K562 (cell line): ENCODE data around the gene APC. TPM values are rescaled to one million over a fixed set of nuclear protein-coding genes. Genes with fewer than 3 reads are reported as not detected.
A peak's percentile ranks its signal among the peaks of the same experiment; 100 is the strongest.

Source experiments
- ATAC-seq: fragments of 200-7000 bp; cut with Tn5 transposase; 3 replicates; pipeline ENCODE4 v1.9.1; 2020; ENCODE audit warnings: moderate library complexity
- BruUV-seq: library from RNA; stranded (reverse); fragments of 400-500 nt; replicated peaks from 2 replicates; lab custom pipeline; 2021; lab: Mats Ljungman, UMichigan
- CTCF ChIA-PET: fragments of 300-600 bp; formaldehyde crosslinking; extraction: SDS; loops from one replicate; lab custom pipeline; 2021; ENCODE audit warnings: low intra/inter-chr PET ratio; lab: Yijun Ruan, JAX
- POLR2A ChIA-PET: fragments of 300-600, 350-650 bp; sonication (Branson Sonifier 250); formaldehyde crosslinking; extraction: SDS; loops from one replicate; lab custom pipeline; 2021; ENCODE audit warnings: antibody characterized with exemption, inconsistent platforms; lab: Yijun Ruan, JAX
- DNase-seq, 4 experiments: peaks; one replicate each; pipeline versions ENCODE4 v3.0.0 to v3.0.0-alpha.2; 2011 to 2018; ENCODE audit warnings: low spot score in 3 of 4, mixed read lengths in 3 of 4; ENCODE audit errors: extremely low read depth in 1 of 4
- FAIRE-seq: peaks from 2 replicates; lab custom pipeline; 2011; peaks lifted over from hg19 to GRCh38; lab: Jason Lieb, UNC
- H2AFZ ChIP-seq: 2 replicates; pipeline ENCODE4 v1.6.0; 2011; ENCODE audit warnings: low read depth, low read length, control low read depth, inconsistent platforms
- H3K27ac ChIP-seq: fragments of 200-600 bp; 3 replicates; pipeline ENCODE4 v1.8.0; 2011; ENCODE audit warnings: low read depth, mild to moderate bottlenecking, control low read depth, inconsistent platforms, low read length, moderate library complexity, mixed read lengths; ENCODE audit errors: extremely low read depth
- H3K27me3 ChIP-seq, 2 experiments: fragments of 300-600 bp in 1 of 2; 2 replicates in 1 of 2; 3 replicates in 1 of 2; pipeline versions ENCODE4 v1.6.0 to v1.8.0; 2011; ENCODE audit warnings: inconsistent platforms in 2 of 2, low read length in 2 of 2, mild to moderate bottlenecking in 1 of 2, mixed read lengths in 1 of 2, moderate library complexity in 1 of 2; ENCODE audit not compliant: control insufficient read depth in 2 of 2, insufficient read depth in 2 of 2
- H3K36me3 ChIP-seq: fragments of 300-600 bp; 3 replicates; pipeline ENCODE4 v1.8.0; 2011; ENCODE audit warnings: mild to moderate bottlenecking, low read length, inconsistent platforms; ENCODE audit not compliant: control insufficient read depth, insufficient read depth
- H3K4me1 ChIP-seq, 2 experiments: fragments of 200-600 bp in 1 of 2; replicated peaks in 1 of 2; 2 replicates in 1 of 2; 3 replicates in 1 of 2; pipeline versions ENCODE4 v1.5.1 to v1.8.0; 2011; ENCODE audit warnings: inconsistent platforms in 2 of 2, low read length in 2 of 2, mild to moderate bottlenecking in 1 of 2, mixed read lengths in 1 of 2, moderate library complexity in 1 of 2; ENCODE audit not compliant: control insufficient read depth in 2 of 2, insufficient read depth in 2 of 2
- H3K4me2 ChIP-seq: 2 replicates; pipeline ENCODE4 v1.6.1; 2011; ENCODE audit warnings: low read length, control low read depth, inconsistent platforms, mixed read lengths; ENCODE audit not compliant: insufficient read depth
- H3K4me3 ChIP-seq: fragments of 200-600 bp; sonication (generic), shearing (Covaris generic); 2 replicates; pipeline ENCODE4 v1.5.1; 2016; ENCODE audit warnings: control low read depth, inconsistent platforms
- H3K79me2 ChIP-seq: fragments of 200-600 bp; 3 replicates; pipeline ENCODE4 v1.8.0; 2011; ENCODE audit warnings: low read length, inconsistent platforms; ENCODE audit not compliant: control insufficient read depth, insufficient read depth
- H3K9ac ChIP-seq, 2 experiments: 2 replicates each; pipeline versions ENCODE4 v1.6.0 to v1.6.1; 2011; ENCODE audit warnings: low read depth in 2 of 2, low read length in 2 of 2, control low read depth in 1 of 2, inconsistent platforms in 1 of 2, mild to moderate bottlenecking in 1 of 2, mixed read lengths in 1 of 2; ENCODE audit not compliant: insufficient read depth in 1 of 2
- H3K9me1 ChIP-seq: one replicate; pipeline ENCODE4 v1.6.0; 2011; ENCODE audit warnings: inconsistent platforms, mild to moderate bottlenecking, low read length, moderate library complexity; ENCODE audit not compliant: control insufficient read depth, insufficient read depth
- H3K9me3 ChIP-seq: replicated peaks from 2 replicates; pipeline ENCODE4 v1.5.1; 2011; ENCODE audit warnings: low read depth, low read length, inconsistent platforms; ENCODE audit not compliant: control insufficient read depth, insufficient read depth
- H4K20me1 ChIP-seq: replicated peaks from 2 replicates; pipeline ENCODE4 v1.6.1; 2011; ENCODE audit warnings: low read length, inconsistent platforms, mixed read lengths; ENCODE audit not compliant: control insufficient read depth, insufficient read depth
- CEBPB ChIP-seq: fragments of 450-650 bp; IDR thresholded peaks from 2 replicates; pipeline ENCODE4 v1.6.1; 2016; ENCODE audit warnings: missing genetic modification characterization, missing compliant biosample characterization
- CEBPG ChIP-seq, 3 experiments: fragments of 200-800 bp in 1 of 3; sonication (Bioruptor generic) in 1 of 3; sonication (generic) in 1 of 3; formaldehyde crosslinking in 1 of 3; IDR thresholded peaks in 2 of 3; conservative IDR thresholded peaks in 1 of 3; 2 replicates each; pipeline versions ENCODE4 v1.6.1 to v1.8.0; 2016 to 2022; ENCODE audit warnings: missing compliant biosample characterization in 2 of 3, missing genetic modification characterization in 2 of 3, mild to moderate bottlenecking in 1 of 3, missing genetic modification reagents in 1 of 3
- CHD2 ChIP-seq: IDR thresholded peaks from 2 replicates; pipeline ENCODE4 v1.6.1; 2011; ENCODE audit warnings: low read depth, low read length
- TAF15 ChIP-seq: fragments of 200-400 bp; formaldehyde crosslinking; IDR thresholded peaks from 2 replicates; pipeline ENCODE4 v1.6.1; 2017; ENCODE audit warnings: mild to moderate bottlenecking, low read depth, low read length, moderate library complexity
- ZNF41 ChIP-seq: fragments of 250-450 bp; sonication (Bioruptor Pico); conservative IDR thresholded peaks from 2 replicates; pipeline ENCODE4 v1.4.0; 2020; ENCODE audit warnings: mild to moderate bottlenecking
- WGBS: fragments of 100-300 bp; shearing (Covaris generic); methylation state at CpG from one replicate; pipeline ENCODE4 v1.1.6; 2016; ENCODE audit warnings: low coverage, mixed read lengths; ENCODE audit not compliant: insufficient coverage; ENCODE audit errors: missing lambda C conversion rate; 5-methylcytosine and 5-hydroxymethylcytosine counted together
- in situ Hi-C: fragments of 300-500 bp; cut with MboI; formaldehyde crosslinking; loops from 4 replicates; pipeline ENCODE4 v1.15.0; 2018; ENCODE audit warnings: inconsistent platforms, mixed read lengths
- intact Hi-C: fragments of 100-400 bp; cut with micrococcal nuclease; formaldehyde crosslinking; loops from 2 replicates; pipeline ENCODE4 v1.14.2; 2022
- polyA plus RNA-seq, 8 experiments: library from polyadenylated mRNA; depleted of rRNA in 4 of 8; stranded (reverse) in 5 of 8; unstranded in 3 of 8; fragments of >200 nt; fragmentation: Nextera tagmentation in 2 of 8; fragmentation: Illumina TruSeq in 1 of 8; extraction: Ambion mirVana in 2 of 8; extraction: Trizol in 1 of 8; gene quantifications; 2 replicates each; pipeline versions ENCODE4 v1.2.1 to v1.2.3, GENCODE V29; 2011 to 2014; ENCODE audit warnings: inconsistent platforms in 1 of 8, missing spikeins in 1 of 8
- total RNA-seq, 7 experiments: library from RNA; depleted of rRNA in 6 of 7; stranded (reverse); fragments of >200 nt in 6 of 7; fragmentation: Illumina TruSeq in 2 of 7; extraction: Trizol in 2 of 7; gene quantifications; 2 replicates each; pipeline versions ENCODE4 v1.2.1 to v1.2.3, GENCODE V29; 2011 to 2021; ENCODE audit warnings: low replicate concordance in 1 of 7

Gene APC
- total and polyA plus RNA-seq, 9 of the 15 experiments (the other 6 are each of a cell fraction or from before 2014, with no cell fraction given), result 5.7 to 29.5 (median 15.4) TPM

GRCh38 chr5:112846556-112846955, 108.9 kb downstream of the APC start:
- CTCF ChIA-PET, result no interaction called here
- intact Hi-C loops, result loop anchor here (5.0 kb wide), 2 partner anchors 89 to 294 kb away; no protein-coding TSS in a partner anchor

GRCh38 chr5:112847306-112847705, 109.6 kb downstream of the APC start:
- Histone ChIP-seq H3K4me3 (no peak overlapping the region), H4K20me1 (no peaks in the 10 kb centered on the region), H3K9me3 (0 out of 2 replicates have a peak, but pooled peaks cover 1% of the 10 kb centered on the region), H3K4me1 (peaks cover 0 to 4% of the 10 kb centered on the region in 2 experiments; a peak in 1 of 5 replicates), H2AFZ (0 out of 2 replicates have a peak overlapping the region, but pooled peaks have one; percentile 10), H3K9ac (no peak overlapping the region), H3K27ac (no peak overlapping the region), H3K9me1 (no peaks in the 10 kb centered on the region), H3K27me3 (no peaks in the 10 kb centered on the region), H3K79me2 (no peaks in the 10 kb centered on the region), H3K36me3 (no peaks in the 10 kb centered on the region), H3K4me2 (no peak overlapping the region)
- CTCF ChIA-PET, result no interaction called here
- ATAC-seq, result no peak
- FAIRE-seq, result peak; percentile 59
- BruUV-seq, result no TSS peak
- TF ChIP-seq ZNF41 (CRISPR knock-in tag), result no peak
- peak; percentile 59; the same call in 1 of the 2 replicates for TF ChIP-seq CEBPB (tag)
- no peak for TF ChIP-seq CEBPG (CRISPR knock-in tag; IDR thresholded peaks at IDR 0.05)
- peak; percentile 29 to 40; a peak in 1 of 4 replicates for TF ChIP-seq CEBPG (tag; conservative IDR thresholded peaks at IDR 0.05 in 1 of 2, IDR thresholded peaks at IDR 0.05 in 1 of 2)
- in situ Hi-C loops (no loop called here), intact Hi-C loops (loop anchor here (5.0 kb wide), 2 partner anchors 90 to 295 kb away; no protein-coding TSS in a partner anchor)
- POLR2A ChIA-PET, result no interaction called here
- DNase-seq, result no peak

More at GRCh38 chr5:112846556-112846955, 108.9 kb downstream of the APC start:
- Histone ChIP-seq H3K4me3 (no peak overlapping the region), H3K9me1 (no peaks in the 10 kb centered on the region), H4K20me1 (no peaks in the 10 kb centered on the region), H3K27me3 (no peaks in the 10 kb centered on the region), H3K36me3 (no peaks in the 10 kb centered on the region), H3K4me2 (no peak overlapping the region), H3K9me3 (0 out of 2 replicates have a peak, but pooled peaks cover 2% of the 10 kb centered on the region), H3K9ac (no peak overlapping the region), H3K79me2 (no peaks in the 10 kb centered on the region), H3K4me1 (peaks cover 0 to 4% of the 10 kb centered on the region in 2 experiments; a peak in 1 of 5 replicates), H3K27ac (no peak overlapping the region), H2AFZ (no peak overlapping the region)
- no peak for FAIRE-seq
- BruUV-seq, result no TSS peak
- ATAC-seq, result no peak
- no peak for DNase-seq
- POLR2A ChIA-PET, result no interaction called here
- 72% methylated on average over 5 of the region's 5 CpGs for WGBS
- TF ChIP-seq TAF15 (no peak), CHD2 (no peak)
- in situ Hi-C loops, result no loop called here
